Vagina (tissue), 2 donors: Measurements from ENCODE around the gene SMIM13.

Experiments used
- CTCF ChIP-seq, 3 experiments: fragments of 450-650 bp in 2 of 3; fragments of 200-600 bp in 1 of 3; sonication (generic) in 1 of 3; IDR thresholded peaks; one replicate each; pipeline ENCODE4 v1.5.1; 2017 to 2019; ENCODE audit warnings: antibody characterized with exemption in 3 of 3, mild to moderate bottlenecking in 2 of 3, moderate library complexity in 2 of 3
- POLR2A ChIP-seq, 2 donors: fragments of 450-650 bp; IDR thresholded peaks; one replicate each; pipeline ENCODE4 v1.6.1; 2017; ENCODE audit warnings: antibody characterized with exemption in 2 of 2, mild to moderate bottlenecking in 2 of 2, moderate library complexity in 2 of 2
- POLR2AphosphoS5 ChIP-seq, 2 donors: sonication (generic); formaldehyde crosslinking; IDR thresholded peaks; one replicate each; pipeline ENCODE4 v1.9.0; 2017; ENCODE audit warnings: antibody characterized with exemption in 2 of 2, mild to moderate bottlenecking in 2 of 2, low read depth in 1 of 2; ENCODE audit not compliant: insufficient read depth in 1 of 2

- TF ChIP-seq CTCF (IDR thresholded peaks at IDR 0.05) (no peak), POLR2A (IDR thresholded peaks at IDR 0.05) (no peak), POLR2AphosphoS5 (IDR thresholded peaks at IDR 0.05; ENCODE audit: insufficient read depth in 1 of 2, low read depth in 1 of 2) (no peak)
These were observed 28.2 kb downstream of the SMIM13 start for GRCh38 chr6:11121851-11122250.
